GM19324 (cell line): Measurements from ENCODE around the gene IGSF11.
"Not testable (repeated sequence)": the region's sequence is repeated elsewhere in the genome, so short reads cannot be mapped to it uniquely, and the experiment has no call there.

Source experiments
- ATAC-seq: cut with Tn5 transposase; IDR thresholded peaks from one replicate; pipeline ENCODE4 v1.9.1; 2021; ENCODE audit warnings: mild to moderate bottlenecking, moderate library complexity; ENCODE audit not compliant: unreplicated experiment, low FRiP score

Gene IGSF11

GRCh38 chr3:118890206-118890605 lies 144.4 kb downstream of the IGSF11 start:
- ATAC-seq, result no peak

DNA sequence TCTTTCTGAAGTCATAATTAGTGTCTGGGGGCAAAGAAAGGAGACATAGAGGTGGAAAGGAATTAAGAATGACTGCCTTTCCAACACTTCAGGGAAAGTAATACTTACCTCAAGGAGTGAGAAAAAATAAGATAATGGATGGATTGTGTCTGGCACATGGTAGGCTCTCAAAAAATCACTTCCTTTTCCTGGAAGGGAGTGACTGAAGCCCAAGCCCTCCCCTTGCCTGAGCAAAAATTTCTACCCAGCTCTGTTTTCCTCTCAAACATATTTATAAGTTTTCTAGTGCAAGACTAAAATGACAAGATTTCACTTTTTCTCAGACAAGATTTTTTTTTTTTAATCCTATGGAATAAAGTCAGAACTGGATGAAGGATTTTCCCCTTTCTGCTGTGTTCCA lies 145.0 kb downstream of the IGSF11 start:
- ATAC-seq, result no peak

DNA sequence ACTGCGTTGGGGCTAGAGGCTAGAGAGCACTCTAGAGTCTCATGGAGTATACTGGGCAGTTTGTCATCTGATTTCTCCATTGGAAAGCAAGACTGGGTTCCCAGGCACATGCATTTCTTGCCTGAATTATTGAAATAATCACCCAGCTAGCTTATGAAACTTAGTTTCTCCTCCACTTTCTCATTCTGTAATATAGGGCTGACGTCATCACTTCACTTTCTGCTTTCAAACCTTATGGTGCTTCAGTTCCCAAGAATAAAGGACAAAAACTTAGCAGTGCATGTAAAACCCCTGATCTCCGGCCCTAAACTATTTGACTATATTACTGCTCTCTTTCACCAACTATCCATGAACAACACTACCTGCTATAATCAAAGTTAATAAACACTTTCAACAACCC lies 147.9 kb downstream of the IGSF11 start:
- no peak for ATAC-seq

DNA sequence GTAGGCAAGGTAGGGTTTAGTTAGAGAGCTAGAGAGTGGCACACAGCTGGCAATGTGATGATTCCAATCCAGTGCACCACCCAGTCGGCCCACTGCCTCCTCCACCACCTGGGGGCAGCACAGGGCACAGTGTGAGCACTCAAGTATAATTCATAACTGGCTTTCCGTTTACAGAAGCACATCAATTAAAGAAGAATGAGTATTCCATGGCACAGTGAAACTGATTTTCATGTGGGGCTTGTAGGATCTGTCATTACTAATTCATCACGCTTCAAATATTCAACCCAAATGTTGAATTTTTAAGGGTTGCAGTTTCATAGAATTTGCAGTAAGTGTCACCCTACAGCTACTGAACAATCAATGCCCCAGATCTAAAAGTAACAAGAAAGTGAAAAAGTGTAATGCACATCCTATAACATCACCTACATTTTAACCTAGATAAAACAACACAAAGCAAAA lies 149.9 kb downstream of the IGSF11 start:
- ATAC-seq, result peak; percentile 79

DNA sequence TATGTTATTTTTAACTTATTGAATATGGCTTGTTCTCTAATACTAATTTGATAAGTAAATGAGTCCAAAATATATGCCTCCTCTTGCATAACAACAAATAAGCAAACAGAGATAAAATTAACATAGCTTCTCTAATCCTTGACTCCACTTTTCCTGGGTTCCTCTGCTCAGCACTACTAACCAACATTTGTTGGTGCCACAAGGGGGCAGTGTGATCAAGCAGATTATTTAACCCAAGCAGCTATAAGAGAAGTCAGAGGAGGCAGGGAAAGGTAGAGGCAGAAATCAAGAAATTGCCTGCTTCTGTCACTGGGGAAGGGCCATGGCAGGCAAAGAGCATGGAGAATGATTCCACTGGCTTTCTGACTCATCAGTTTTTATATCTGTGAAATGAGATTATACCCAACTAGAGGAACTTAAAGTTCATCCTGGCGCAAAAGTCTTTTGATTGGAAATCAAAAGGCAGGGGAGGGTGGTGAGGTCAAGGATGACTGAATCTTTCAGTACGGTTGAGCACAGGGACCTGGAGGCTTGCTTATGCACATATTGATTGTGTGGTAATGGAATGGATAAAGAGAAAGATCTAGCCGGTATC lies 152.2 kb downstream of the IGSF11 start:
- ATAC-seq, result peak; percentile 66

DNA sequence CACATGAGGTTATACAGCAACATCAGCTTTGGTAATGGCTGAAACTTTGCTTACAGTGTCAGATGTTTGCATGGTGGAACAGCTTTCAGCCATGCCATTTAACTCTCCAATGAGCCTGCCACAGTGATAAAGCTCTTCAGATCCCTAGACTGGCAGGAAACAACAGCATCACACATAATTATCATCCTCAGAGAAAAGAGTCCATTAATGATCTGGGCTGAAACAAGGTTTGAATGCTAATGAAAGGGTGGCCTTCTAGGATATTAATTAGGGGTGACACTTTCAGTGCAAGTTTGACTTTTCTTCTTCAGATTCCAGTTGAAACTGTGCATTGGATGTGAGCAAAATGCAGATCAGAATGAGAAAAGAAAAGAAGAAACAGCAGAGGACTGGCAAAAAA lies 166.6 kb downstream of the IGSF11 start:
- no peak for ATAC-seq

DNA sequence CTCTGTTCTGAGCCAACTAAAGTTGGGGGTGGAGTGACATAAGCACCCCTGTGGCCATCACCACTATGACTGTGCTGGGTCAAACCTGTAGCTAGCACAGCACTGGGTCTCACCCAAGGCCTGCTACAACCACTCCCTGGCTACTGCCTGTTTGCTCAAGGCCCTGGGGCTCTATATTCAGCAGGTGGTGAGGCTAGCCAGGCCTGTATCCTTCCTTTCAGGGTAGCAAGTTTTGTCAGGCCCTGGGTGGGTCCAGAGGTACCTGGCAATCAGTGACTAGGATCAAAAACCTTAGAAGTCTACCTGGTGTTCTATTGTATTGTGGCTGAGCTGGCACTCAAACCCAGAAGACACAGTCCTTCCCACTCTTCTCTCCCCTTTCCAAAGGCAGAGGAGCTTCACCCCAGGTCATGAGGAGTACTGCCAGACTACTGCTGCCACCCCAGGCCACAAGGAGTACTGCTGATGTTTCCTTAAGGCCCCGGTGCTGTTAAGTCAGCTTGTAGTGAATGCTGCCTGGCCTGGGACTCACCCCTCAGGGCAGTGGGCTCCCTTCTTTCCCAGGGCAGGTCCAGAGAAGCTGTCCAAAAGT lies 170.8 kb downstream of the IGSF11 start:
- ATAC-seq, result no peak

DNA sequence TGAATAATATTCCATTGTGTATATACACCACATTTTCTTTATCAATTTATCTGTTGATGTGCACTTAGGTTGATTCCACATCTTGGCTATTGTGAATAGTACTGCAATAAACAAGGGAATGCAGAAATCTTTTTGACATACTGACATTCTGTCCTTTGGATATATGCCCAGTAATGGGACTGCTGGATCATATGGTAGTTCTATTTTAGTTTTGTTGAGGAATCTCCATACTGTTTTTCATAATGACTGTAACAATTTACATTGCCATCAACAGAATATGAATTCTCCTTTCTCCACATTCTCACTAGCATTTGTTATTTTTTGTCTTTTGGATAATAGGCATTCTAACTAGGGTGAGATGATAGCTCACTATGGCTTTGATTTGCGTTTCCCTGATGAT lies 174.7 kb downstream of the IGSF11 start:
- no peak for ATAC-seq

DNA sequence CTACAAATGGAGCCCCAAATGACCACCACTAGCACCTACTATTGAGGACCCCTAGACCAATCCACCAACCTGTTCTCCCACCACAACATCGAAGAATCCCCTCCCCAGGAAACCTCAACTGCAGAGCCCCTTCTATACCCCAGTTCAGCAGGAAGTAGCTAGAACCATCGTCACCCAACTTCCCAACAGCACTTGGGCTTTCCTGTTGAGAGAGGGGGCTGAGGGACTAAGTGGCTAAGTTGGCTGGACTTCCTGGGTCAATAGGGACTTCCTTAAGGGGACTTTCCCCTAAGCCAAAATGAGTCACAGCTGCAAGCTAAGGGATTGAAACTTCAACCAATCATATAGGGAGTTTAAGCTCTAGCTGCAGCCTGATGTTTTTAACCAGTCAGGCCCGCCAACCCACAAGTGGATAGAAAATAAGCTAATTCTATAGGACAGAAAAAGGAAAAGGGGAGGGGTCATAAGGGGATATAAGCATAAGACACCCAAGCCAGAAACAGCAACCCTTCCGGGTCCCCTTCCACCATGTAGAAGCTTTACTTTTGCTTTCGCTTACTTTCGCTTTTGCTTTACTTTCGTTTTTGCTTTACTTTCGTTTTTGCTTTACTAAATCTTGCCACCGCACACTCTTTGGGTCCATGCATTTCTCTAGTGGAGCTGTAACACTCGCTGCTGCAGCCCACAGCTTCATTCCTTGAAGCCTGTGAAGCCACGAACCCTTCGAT lies 183.0 kb downstream of the IGSF11 start:
- not testable (repeated sequence) for ATAC-seq

- ATAC-seq, result no peak
Observed at GRCh38 chr3:118850687-118851086, 184.0 kb downstream of the IGSF11 start.
